LNCAP (cell line): ENCODE data around the gene HSPA4.

Experiments used
- CTCF ChIP-seq: fragments of 450-650 bp; IDR thresholded peaks from 2 replicates; pipeline ENCODE4 v1.5.1; 2017; ENCODE audit warnings: mild to moderate bottlenecking

The HSPA4 gene

GRCh38 chr5:133123297-133123696 is 71.5 kb downstream of the HSPA4 start:
- no peak for TF ChIP-seq CTCF

DNA sequence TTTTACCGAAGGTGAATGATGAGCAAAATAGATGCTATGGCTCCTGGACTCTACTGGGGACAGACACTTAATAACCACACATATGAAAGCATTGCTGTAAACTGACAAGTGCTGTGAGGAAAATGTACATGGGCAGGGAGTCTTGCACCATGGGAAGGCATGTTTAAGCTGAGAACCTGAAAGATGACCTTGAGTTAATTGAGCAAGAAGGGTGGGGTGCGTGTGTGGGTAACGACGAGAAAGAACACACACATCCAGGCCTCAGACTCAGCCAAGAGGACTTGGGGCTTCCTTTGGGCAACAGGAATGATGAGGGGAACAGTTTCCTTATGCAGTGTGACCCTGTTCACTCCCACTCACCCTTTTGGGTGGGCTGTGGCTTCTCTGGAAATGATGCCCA is 73.1 kb downstream of the HSPA4 start:
- no peak for TF ChIP-seq CTCF

- no peak for TF ChIP-seq CTCF
These were observed 76.3 kb downstream of the HSPA4 start for GRCh38 chr5:133128066-133128465.

- no peak for TF ChIP-seq CTCF
These were observed 77.5 kb downstream of the HSPA4 start for GRCh38 chr5:133129289-133129688.

- TF ChIP-seq CTCF, result no peak
These were observed 78.1 kb downstream of the HSPA4 start for GRCh38 chr5:133129950-133130349.

- no peak for TF ChIP-seq CTCF
These were observed 78.7 kb downstream of the HSPA4 start for GRCh38 chr5:133130387-133131118.

- TF ChIP-seq CTCF, result no peak
These were observed 80.9 kb downstream of the HSPA4 start for GRCh38 chr5:133132717-133133116.

GRCh38 chr5:133140311-133140710 is 88.5 kb downstream of the HSPA4 start:
- TF ChIP-seq CTCF, result no peak
